GM06990 (cell line): ENCODE measurements around the gene REEP5.

Experiments used
- DNase-seq: peaks from one replicate; pipeline ENCODE4 v3.0.0-alpha.2; 2011; ENCODE audit not compliant: insufficient read length; ENCODE audit errors: extremely low read depth
- H3K27me3 ChIP-seq: replicated peaks from 2 replicates; pipeline ENCODE4 v1.6.0; 2011; ENCODE audit warnings: low read length; ENCODE audit not compliant: control insufficient read depth, insufficient read depth
- H3K36me3 ChIP-seq: 2 replicates; pipeline ENCODE4 v1.5.1; 2011; ENCODE audit warnings: low read length; ENCODE audit not compliant: control insufficient read depth, insufficient read depth
- H3K4me3 ChIP-seq: replicated peaks from 2 replicates; pipeline ENCODE4 v1.5.1; 2011; ENCODE audit warnings: low read depth, mild to moderate bottlenecking, control low read depth, low read length
- TF ChIP-seq, protein P1 (sequence below): IDR thresholded peaks from 2 replicates; pipeline ENCODE4 v1.5.1; 2011; ENCODE audit warnings: low read length, control low read depth, mild to moderate bottlenecking, inconsistent platforms; ENCODE audit not compliant: insufficient read depth, poor library complexity, severe bottlenecking

REEP5 gene

DNA sequence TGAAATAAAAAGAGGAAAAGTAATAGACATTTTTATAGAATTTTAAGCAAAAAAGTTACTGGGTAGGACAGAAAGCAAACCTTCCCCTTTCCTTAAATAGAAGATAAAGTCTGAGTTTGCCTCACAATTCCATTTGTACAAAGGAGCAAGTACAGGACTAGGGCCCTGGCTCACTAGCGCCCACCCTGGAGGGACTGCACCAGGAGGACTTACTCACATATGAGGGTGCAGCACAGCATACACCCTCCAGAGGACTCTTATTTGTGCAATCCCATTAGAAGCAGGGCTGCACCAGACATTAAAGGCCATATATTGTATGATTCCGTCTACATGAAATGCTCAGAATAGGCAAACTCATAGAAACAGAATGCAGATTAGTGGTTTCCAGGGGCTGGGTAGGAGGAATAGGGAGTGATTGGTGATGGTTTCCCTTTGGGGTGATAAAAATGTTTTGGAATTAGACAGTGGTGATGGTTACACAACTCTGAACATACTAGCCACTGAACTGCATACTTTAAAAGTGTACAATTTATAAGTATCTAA lies 4.5 kb downstream of the REEP5 start:
- Histone ChIP-seq H3K36me3 (peaks cover 12% of the 10 kb centered on the region), H3K4me3 (no peak overlapping the region), H3K27me3 (no peaks in the 10 kb centered on the region)
- TF ChIP-seq, protein P1, sequence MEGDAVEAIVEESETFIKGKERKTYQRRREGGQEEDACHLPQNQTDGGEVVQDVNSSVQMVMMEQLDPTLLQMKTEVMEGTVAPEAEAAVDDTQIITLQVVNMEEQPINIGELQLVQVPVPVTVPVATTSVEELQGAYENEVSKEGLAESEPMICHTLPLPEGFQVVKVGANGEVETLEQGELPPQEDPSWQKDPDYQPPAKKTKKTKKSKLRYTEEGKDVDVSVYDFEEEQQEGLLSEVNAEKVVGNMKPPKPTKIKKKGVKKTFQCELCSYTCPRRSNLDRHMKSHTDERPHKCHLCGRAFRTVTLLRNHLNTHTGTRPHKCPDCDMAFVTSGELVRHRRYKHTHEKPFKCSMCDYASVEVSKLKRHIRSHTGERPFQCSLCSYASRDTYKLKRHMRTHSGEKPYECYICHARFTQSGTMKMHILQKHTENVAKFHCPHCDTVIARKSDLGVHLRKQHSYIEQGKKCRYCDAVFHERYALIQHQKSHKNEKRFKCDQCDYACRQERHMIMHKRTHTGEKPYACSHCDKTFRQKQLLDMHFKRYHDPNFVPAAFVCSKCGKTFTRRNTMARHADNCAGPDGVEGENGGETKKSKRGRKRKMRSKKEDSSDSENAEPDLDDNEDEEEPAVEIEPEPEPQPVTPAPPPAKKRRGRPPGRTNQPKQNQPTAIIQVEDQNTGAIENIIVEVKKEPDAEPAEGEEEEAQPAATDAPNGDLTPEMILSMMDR, result peak; percentile 38
- DNase-seq, result no peak

DNA sequence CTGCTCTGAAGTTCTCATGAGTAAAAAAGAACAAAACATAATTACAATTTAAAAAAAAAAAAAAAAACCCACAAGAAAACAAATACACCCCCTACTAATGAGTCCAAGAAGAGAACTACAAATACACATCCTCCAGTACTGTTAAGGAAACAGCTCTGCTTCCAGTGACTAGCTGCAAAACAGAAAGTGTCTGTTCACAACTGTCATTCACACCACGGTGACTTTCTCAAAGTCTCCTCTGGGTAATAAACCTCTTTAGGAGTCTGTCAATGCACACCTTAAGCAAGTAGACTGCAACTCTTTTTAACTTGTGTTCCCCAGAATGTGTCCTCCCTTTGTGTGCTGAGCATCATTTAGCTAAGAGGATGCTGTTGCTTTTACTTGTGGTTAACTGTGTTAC lies 6.2 kb downstream of the REEP5 start:
- DNase-seq, result no peak
- peaks cover 12% of the 10 kb centered on the region for H3K36me3 ChIP-seq
- TF ChIP-seq, protein P1, result no peak

DNA sequence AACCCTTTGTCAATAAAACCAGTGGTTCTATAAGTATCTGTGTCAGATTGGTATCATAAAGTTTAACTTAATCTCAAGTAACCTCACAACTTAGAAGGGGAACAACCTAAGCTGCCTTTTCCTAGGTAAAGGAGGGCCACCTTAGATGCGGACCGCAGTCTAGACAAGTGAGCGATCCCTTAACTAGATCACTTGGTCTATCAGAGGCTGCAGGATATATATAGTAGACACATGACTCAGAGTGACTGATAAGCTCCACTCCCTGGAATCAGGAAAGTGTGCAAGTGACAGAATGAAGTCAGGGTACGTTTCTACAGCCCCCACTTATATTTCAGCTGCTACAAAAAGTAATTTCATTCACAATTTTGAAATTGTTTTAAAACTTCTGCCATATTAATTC lies 7.4 kb downstream of the REEP5 start:
- TF ChIP-seq, protein P1, result no peak
- Histone ChIP-seq H3K27me3 (no peaks in the 10 kb centered on the region), H3K36me3 (peaks cover 12% of the 10 kb centered on the region), H3K4me3 (no peak overlapping the region)
- no peak for DNase-seq

More for the DNA sequence above, 6.2 kb downstream of the REEP5 start:
- Histone ChIP-seq H3K4me3 (no peak overlapping the region), H3K27me3 (no peaks in the 10 kb centered on the region)

DNA sequence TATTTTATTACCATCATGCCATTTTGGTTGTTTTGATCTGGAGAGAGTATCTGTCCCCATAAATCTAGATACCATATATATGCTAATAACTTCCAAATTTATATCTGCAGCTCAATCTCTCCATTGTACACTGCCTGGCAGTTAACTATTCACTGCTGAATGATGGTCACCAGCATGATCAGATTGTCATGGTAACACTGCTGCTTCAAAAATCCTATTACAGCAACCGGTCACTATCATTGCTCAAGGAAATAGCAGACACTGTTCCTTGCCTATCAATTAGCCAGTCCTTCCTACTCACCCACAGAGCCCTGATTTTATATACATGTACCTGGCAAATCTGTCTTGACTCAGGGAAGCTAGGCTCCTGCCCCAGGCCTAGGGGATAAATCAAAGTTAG lies 11.5 kb downstream of the REEP5 start:
- Histone ChIP-seq H3K27me3 (no peaks in the 10 kb centered on the region), H3K4me3 (no peak overlapping the region), H3K36me3 (peaks cover 1% of the 10 kb centered on the region)
- DNase-seq, result no peak
- TF ChIP-seq, protein P1, result no peak

DNA sequence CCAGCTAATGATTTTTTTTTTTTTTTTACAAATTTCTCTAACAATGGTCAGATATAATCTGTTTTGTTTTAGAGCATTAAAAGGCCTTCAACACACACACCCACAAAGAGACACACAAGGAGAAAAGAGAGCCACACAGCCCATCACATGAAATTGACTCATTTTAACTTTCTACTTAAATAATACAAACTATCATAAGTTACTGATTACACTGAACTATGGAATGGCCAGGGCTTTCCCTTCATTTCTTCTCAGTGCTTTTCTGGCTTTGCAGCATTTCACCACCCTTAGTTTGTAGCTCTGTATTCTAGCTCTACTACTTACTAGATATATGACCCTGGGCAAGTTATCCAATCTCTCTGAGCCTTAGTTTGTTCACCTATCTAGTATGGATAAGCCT lies 13.2 kb downstream of the REEP5 start:
- H3K36me3 ChIP-seq, result no peaks in the 10 kb centered on the region; the same call in none of the 2 replicates
- no peak for DNase-seq
- H3K4me3 ChIP-seq, result no peak overlapping the region
- H3K27me3 ChIP-seq, result no peaks in the 10 kb centered on the region
- TF ChIP-seq, protein P1, result no peak

DNA sequence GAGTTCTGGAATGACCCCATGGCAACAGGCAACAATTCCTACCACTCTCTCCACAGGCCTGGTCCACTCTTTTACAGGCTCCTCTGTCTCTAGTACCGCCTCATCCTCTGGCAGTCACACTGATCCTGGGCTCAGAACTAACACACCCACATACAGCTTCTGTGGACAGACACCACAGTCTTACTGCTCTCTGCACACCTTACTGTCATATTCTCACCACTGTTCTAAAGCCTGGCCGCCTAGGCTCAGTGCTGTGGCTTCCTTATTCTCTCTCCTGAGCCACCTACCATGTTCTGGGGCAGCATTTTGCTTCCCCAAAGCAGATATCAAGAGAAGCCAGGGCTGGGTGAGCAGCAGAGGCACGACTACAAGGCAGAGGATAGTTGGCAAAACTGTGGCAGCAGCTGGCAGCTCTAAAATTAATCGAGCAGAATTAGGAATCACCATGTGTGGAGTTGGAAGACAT lies 14.8 kb downstream of the REEP5 start:
- TF ChIP-seq, protein P1, result no peak
- no peaks in the 10 kb centered on the region; the same call in 1 of the 2 replicates for H3K36me3 ChIP-seq
- H3K27me3 ChIP-seq, result no peaks in the 10 kb centered on the region

More for the DNA sequence above, 14.8 kb downstream of the REEP5 start:
- DNase-seq, result no peak
- H3K4me3 ChIP-seq, result no peak overlapping the region
